Medulla oblongata (tissue), 1 donor: ENCODE measurements around the gene SPATA31C1.
"Not testable (repeated sequence)": the region's sequence is repeated elsewhere in the genome, so short reads cannot be mapped to it uniquely, and the experiment has no call there.

Experiments used
- DNase-seq: peaks from one replicate; pipeline ENCODE4 v3.0.0-alpha.2; 2015; ENCODE audit errors: extremely low spot score

Gene SPATA31C1

DNA sequence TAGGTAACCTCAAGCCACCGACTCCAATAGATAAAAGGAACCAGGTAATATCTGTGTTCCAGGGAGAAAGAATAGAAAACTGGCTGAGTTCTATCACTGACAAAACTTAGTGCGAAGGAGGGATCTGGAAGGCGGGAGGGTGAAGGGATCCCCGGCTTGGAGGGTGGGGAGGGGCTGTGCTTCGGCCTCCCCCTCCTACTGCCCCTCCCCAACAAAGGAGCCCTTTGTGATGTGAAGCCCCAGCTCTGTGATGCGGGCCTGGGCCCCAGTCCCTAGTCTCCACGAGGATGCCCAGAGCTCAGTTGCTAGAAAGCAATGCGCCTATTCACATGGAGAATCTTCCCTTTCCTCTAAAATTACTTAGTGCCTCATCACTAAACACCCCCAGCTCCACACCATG lies at the start of gene SPATA31C1:
SPATA31C1 (plus strand) TSS at position 301 of the 400 bp plus-strand sequence.
- DNase-seq: not testable (repeated sequence)

DNA sequence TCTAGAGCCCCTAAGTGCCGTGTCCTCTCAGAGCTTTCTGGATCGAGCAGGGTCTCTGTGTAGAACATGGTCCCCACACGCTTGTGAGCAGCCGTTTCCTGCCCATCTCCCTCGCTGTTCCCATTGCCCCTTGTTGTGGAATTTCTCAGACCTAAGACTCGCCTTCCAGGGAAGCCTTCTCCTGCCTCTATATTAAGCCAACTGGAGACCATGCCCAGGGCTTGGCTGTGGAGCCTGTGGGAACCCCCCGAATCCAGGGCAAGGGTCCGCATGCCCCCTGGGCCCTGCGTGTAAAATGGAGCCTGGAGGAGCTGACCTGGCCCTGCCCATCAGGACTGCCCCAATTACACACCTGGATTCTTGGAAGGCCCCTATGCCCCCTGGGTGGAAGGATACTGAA lies 49.6 kb upstream of the SPATA31C1 start:
- DNase-seq: no peak

DNA sequence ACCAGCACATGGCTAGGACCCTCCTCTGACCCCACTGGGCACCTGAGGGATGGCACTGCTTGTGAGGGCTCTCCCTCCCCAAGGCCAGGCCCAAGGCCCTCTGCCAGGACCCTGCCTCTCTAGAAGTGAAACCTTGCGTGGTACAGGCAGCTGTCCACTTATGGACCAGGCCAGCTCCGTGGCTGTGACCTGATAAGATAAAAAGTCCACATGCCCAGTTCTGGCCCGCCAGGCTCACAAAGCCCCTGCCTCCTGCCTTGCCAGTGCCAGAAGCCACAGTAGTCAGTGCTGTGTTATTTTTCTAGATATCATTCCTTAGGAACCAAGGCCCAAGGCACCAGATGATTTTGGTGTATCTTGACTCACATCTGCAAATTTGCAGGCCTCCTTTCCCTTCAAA lies 49.1 kb upstream of the SPATA31C1 start:
- DNase-seq: no peak

DNA sequence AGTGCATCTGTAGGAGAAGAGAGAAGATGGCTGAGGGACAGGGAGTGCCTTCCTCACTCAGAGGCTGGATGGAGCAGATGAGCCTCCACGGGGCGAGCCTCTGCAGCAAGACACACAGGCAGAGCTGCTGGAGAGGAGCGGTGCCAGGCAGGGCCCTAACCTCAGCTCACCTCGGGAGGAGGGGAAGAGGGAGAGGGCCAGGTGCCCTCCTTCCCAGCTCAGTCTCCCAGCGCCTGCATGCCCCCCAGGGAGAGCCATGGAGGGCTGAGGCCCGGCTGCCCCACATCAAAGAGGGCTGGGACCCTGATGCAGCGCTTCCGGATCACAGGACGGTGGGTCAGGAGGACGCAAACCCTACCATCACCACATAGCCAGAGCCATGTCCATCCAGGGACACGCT lies 48.7 kb upstream of the SPATA31C1 start:
- DNase-seq: no peak

DNA sequence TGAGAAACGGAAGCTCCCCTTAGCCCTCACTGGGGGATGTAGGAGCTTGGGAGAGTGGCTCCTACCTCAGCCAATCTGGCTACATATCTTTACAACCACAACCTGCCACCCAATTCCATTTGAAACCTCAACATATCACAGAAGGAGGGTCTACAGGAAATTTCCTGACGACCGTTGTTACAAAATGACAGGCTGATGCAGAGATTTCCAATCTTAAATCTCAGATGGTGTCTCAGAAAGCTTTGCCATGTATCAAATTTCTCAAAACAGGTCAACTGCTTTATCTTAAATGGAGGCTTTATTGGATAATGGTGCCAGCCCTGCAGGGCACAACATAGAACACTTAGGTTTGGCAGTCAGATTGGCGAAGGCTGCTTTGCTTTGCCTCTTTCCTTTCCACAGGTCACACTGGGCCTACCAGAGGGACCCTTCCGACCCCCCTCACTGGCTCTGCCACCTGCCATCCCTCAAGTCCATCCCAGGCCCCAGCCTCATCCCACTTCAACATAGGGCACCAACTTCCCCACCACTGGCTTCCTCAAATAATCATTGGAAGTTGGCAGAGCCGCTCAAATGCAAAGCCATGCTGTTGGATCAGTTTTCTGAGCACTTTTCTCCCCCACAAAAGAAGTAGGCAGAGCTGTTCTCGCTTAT lies 46.2 kb upstream of the SPATA31C1 start:
- DNase-seq: no peak

DNA sequence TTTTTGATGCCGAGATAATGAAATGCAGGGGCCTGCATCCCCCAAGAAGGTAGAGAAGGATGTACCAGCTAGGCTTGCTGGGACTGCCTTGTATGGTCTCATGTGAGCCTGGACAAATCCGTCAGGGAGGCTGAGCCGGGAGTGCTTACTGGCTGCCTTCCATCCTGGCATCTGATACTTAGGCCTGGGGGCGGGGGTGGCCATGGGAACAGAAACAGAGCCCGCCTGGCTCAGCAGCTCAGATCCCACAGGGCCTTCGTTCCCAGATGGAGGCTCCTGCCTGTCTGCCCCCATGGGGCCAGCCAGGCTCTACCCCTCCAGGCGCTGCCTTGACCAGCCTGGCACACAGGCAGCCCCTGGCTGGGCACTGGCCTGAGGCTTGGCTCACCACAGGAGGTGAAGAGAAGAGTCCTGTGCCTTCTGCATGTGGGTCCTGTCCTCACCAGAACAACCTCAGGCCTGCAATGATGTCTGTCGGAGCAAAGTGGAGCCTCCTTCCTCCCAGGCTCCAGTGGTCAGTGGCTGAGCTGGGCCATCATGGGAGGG lies 45.6 kb upstream of the SPATA31C1 start:
- peak; percentile 16 for DNase-seq

DNA sequence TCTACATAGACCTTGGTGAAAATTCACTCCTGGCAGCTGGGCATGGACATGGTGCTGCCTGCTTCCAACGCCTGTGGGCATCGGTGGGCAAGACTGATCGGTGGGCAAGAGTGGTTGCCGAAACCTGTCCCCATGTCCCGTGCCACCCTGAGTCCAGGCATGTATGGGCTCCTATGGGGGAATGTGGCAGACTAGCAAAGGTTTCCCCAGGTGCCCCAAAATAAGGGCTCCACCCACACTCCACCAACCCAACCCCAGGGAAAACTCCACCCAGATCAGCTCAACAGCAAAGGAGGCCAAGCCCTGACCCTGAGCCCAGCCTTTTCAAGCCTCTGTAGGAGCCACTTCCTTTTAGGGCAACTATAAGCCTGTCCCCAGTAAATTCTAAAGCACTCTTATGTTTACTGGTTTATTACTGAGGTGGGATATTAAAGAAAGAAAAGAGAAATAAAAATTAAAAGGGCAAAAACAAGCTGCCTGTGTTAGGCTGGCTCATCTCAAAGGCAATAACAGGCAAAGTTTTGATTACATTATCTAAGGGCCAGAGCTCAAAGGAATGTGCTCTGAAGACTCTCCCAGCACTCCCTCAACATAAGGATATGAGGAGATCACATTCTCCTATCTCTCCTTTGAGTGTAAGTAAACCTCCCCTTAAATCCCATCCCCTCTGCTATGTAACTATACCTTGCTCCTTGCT lies 44.0 kb upstream of the SPATA31C1 start:
- no peak for DNase-seq

DNA sequence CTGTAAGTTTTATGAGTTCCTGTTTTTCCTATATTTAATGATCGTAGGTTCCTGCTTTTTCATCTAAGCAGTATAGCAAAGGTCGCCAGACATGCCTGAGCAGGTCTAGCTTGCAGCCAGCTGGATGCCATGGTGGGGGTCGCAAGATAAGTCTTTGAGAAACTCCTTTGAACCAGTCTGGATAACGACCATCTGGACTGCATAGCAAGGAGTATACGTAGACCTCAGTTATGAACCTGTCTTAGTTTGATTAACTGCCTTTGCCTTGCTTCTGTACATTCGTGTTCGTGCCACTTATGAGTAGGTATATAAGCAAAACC lies 43.5 kb upstream of the SPATA31C1 start:
- no peak for DNase-seq

DNA sequence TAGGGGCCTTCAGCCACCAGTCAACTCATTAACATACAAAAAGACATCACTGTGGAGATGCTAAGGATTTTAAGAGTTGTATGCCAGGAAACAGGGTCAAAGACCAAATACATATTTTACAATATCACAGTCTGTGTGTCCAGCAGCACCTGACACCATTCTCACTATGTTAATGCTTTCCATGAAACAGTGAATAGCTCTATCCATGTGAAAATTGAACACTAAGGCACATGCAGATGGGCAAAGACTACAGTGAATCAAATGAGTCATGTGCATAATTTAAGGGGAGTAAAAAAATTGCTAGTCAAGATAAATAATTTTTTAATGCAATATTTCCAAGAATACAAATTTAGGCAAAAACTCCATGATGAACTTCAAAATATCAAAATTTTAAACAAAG lies 42.7 kb upstream of the SPATA31C1 start:
- no peak for DNase-seq

DNA sequence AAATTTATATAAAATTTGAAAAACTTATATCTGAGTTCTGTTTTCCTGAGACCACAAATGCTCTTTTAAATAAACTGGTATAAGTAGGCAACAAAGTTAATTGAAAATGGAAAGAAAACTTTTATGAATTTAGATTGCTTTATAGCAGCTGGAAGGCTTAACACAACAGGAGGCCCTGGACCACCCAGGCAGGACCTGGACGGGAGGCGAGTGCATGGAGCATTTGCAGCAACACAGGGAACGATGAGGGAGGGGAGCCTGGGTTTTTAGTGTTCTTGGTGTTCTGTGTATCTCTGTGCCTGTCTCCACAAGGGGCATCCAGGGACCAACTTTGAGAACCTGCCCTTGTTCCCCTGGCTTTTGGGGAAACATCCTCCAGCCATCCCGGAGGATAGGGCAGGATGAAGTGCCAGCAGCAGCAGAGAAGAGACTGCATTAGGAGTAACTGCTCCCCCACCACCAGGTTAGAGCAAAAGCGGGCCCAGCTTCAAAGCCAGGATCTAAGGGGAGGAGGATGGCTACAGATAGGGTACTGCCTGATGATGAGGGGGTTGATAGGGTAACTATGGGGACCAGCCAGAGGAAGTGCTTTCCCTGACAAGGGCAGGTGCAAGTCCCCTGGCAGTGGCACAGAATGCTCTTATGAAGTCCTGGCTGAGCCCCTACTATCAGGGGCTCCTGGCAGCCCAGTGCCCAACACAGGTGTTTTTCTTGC lies 41.8 kb upstream of the SPATA31C1 start:
- DNase-seq: no peak

DNA sequence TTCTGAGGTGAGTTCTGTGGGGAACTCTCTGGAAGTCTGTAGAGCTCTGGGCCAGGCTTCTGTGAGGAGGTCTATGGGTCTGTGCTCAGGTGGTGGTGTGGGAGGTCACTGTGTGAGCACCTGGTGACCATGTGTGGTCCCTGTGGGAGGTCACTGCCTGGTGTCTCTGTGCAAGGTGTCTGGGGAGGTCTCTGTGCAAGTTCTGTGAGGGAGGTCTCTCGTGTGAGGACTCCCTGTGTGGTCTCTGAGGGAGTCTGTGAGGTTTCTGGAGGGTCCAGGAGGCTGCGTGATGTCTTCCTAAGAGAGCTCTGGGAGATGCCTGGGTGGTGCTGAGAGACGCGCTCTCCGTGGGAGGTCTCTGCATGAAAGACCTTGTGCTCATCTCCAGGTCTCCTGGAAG lies 41.1 kb upstream of the SPATA31C1 start:
- DNase-seq: no peak

DNA sequence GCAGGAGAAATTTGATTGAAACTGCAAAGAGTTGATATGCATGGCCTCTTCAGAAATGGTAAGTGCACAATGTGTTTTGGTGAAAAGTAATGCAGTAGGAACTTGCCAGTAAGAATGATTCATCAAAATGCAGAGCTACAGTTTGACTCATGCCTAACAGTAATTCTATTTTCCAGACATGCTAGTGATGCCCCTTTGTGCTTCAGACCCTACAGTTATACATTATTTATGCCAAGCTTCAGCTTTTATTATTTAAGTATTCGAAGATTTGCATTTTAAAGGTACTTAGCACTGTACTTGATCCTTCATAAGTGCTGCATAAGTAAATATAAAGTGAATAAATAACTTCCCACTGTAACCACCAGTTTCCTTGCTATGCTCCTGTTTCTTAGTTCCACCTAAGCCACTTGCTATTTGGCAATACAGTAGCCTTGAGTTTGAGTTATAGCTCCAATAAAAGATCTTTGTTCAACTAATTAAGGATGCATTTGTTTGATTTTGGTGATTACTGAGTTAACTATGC lies 38.7 kb upstream of the SPATA31C1 start:
- no peak for DNase-seq

DNA sequence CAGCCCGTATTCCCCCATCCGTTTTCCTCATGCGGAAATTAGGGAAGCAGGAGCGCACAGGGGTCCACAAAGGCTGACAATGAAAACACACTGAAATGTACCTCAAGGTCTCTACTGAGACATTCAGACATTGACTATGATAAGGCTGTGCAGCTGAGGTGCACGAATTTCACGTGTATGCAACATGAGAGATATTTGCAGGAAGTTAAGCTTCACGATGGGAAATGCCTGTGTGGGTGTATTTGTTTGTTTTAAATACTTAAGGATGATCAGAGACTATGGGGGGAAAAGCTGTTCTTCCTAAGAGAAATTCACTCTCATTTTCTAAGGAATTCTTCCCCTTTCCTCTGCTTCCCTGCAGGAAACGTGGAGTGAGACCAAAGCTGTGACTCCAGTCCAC lies 37.6 kb upstream of the SPATA31C1 start:
- DNase-seq: no peak

DNA sequence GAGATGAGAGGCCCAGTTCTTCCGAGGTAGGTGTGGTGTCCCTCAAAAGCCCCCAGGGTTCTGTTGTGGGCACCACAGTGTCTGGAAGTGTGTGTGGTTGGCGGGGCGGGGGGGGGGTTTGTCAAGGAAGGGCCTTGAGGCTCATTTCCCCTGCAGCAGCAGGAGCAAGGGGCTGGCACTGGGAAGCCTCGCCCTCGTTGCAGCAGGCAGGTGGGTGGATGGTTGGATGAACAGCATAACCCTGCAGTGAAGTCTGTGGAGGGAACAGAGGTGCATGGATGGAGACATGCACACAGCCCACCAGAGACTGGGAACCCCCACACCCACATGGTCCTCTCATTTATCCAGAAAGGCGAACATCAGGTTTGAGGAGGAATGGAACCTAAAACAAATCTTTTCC lies 37.1 kb upstream of the SPATA31C1 start:
- DNase-seq: no peak

DNA sequence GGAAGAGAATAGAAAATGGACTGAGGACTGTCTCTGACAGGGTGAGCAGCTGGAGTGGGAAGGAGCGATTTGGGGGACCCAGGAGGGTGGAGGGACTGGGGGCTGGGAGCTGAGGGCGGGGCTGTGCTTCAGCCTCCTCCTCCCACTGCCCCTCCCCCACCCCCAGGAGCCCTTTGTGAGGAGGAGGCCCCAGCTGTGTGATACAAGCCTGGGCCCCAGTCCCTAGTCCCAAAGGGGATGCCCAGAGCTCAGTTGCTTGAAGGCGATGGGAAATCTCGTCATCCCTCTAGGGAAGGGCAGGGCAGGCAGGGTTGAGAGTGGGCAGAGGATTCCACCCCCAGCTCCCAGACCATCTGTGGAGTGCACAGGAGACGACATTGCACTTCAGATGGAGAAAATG lies 35.1 kb upstream of the SPATA31C1 start, which contains the start of gene SPATA31E1:
SPATA31E1 (plus strand) TSS at position 251 of the 400 bp plus-strand sequence; CDS start at position 266, 15 bp downstream.
- no peak for DNase-seq

DNA sequence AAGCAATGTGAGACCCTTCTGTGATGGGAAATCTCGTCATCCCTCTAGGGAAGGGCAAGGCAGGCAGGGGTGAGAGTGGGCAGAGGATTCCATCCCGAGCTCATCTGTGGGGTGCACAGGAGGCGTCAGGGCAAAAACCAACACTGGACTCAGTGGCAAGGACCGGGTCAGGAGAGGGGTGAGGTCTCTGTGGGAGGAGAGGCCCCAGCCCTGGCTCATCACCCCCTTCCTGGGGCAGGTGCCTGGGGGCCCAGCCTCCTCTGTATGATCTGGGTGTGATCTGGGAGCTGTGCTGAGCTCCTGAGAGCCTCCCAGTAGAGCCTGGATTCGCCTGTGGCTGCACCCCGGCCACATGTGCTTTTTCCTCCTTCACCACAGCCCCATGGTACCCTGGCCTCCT lies 34.5 kb upstream of the SPATA31C1 start:
- DNase-seq: no peak

DNA sequence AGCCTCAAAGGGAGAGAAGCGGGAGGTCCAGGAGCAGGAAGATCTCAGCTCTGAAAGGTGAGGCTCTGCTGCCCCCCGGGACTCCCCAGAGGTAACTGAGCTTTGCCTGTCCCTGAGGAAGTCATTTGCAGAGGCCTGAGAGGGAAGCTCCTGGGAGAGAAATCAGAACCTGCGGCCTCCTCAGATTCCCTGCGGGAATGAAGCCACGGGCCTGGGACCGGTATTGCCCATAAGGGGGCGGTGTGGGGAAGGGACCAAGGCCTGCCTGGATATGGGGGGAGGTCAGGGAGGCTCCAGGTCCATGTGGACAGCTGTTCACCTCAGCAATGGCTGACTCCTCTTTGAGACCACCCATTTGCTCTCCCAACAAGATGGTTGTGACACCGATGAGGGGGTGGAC lies 33.8 kb upstream of the SPATA31C1 start:
- no peak for DNase-seq

DNA sequence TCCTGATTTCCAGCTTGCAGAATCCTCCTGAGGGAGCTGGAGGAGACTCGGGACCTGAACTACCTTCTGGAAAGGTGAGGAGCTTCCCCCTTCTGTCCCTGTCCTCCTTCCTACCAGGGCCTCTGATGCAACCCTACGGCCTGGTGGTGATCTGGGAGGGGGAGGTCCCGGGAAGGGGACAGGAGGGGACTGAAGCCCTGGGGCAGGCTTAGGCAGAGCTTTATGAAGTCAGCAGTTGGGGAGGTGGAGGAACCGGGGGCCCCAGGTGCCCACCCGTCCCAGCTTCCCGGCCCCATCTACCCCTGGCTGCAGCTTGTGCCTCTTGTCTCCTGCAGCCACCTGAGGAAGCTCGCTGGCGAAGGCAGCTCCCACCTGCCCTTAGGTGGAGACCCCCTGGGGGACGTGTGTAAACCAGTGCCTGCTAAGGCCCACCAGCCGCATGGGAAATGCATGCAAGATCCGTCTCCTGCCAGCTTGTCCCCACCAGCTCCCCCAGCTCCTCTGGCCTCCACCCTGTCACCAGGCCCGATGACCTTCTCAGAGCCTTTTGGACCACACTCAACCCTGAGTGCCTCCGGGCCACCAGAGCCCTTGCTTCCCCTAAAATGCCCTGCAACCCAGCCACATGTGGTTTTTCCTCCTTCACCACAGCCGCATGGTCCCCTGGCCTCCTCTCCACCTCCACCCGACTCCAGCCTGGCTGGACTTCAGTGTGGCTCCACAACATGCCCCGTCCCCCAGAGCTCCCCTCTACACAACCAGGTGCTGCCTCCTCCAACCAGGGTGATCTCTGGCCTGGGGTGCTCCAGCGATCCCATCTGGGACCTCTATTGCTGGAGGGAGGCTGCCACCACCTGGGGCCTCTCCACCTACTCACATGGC lies 32.9 kb upstream of the SPATA31C1 start:
- no peak for DNase-seq

DNA sequence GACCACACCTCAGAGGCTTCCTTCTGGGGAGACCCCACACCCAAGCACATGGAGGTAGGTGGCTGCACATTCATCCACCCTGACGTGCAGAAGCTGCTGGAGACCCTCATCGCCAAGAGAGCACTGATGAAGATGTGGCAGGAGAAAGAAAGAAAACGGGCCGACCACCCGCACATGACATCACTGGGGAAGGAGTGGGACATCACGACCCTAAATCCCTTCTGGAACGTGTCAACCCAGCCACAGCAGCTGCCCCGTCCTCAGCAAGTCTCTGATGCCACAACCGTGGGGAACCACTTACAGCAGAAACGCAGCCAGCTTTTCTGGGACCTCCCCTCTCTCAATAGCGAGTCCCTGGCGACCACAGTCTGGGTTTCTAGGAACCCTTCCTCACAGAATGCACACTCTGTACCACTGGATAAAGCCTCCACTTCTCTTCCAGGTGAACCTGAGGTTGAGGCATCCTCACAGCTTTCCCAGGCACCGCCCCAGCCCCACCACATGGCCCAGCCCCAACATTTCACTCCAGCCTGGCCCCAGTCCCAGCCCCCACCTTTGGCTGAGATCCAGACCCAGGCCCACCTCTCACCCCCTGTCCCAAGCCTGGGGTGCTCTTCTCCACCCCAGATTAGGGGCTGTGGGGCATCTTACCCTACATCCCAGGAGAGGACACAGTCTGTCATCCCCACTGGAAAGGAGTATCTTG lies 32.1 kb upstream of the SPATA31C1 start:
- no peak for DNase-seq

DNA sequence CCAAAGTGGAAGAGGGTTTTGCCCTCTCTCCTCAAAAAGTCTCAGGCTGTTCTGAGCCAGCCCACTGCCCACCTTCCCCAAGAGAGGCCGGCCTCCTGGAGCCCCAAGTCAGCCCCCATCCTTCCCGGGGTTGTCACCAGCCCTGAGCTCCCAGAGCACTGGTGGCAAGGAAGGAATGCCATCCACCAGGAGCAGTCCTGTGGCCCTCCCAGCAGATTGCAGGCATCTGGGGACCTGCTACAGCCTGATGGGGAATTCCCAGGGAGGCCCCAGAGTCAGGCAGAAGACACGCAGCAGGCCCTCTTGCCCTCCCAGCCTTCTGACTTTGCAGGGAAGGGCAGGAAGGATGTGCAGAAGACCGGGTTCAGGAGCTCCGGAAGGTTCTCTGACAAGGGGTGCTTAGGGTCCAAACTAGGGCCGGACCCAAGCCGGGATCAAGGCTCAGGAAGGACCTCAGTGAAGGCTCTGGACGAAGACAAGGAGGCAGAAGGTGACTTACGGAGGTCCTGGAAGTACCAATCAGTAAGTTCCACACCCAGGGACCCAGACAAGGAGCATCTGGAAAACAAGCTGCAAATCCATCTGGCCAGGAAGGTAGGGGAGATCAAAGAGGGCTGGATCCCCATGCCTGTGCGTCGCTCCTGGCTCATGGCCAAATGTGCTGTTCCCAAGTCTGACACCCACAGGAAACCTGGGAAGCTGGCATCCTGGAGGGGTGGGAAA lies 31.4 kb upstream of the SPATA31C1 start:
- no peak for DNase-seq
